ENCODE results near the gene ZNF48. TPM values are rescaled to one million over a fixed set of nuclear protein-coding genes. Genes with fewer than 3 reads are reported as not detected.

Gene ZNF48
- 6.0 and 6.3 TPM in 2 replicates for total RNA-seq (2014; rRNA removed; shearing (Covaris generic))

DNA sequence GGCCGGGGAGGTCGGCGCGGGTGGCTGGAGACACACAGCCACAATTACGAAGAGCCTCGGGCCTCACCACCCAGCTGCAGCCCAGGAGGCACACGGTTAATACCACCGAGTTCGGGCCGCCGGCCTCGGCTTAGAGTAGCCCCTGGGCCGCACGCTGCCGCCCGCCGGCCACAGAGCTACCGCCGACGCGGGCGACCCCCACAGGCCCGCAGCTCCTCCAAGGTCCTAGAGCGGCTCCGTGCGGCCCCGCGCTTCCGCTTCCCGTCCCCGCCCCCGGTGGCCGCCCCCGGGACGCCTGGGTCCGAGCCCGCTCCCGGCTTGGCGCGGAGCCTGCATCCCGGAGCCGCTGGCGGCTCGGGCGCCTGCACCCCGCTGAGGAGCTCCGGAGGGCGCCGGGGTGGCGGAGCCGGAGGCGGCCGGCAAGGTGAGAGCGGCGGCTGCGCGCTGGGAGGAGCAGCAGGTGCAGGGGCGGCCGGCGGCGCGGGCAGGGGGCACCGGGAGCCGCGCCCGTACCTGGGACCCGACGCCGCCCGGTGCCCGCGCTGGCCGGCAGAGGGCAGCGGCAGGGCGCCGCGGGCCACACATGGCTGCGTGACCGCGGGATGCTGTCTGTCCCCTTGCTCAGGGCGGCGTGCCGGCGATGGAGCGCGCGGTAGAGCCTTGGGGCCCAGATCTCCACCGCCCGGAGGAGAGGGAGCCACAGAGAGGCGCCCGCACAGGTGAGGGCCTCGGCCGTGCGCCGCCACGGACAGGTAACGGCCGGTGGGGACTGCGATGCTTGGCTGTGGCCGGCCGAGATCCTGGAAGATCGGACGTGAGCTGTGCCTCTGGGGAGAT lies at the start of gene ZNF48:
TSS of gene ZNF48 (plus strand) at position 266 of the 837 bp plus-strand sequence. CDS start at position 641, 375 bp downstream.
- peak; percentile 66 for DNase-seq (ENCODE audit: low read depth)

DNA sequence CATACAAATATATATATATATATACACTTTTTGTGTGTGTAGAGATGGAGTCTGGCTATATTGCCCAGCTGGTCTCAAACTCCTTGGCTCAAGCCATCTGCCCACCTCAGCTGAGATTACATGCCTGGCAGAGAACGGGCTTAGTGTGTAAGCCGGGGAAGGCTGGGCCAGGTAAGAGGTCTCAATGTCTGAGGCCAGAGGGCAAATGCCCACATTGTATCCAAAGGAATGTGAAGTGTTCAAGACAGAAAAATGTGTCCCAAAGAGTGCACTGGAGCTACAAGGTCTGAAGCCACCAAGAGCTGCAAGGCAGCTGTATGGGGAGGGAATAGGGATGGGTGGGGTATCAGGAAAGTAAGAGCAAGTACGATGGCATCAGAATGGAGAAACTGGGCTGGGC lies 48.9 kb upstream of the ZNF48 start:
- DNase-seq (ENCODE audit: low read depth) = no peak

DNA sequence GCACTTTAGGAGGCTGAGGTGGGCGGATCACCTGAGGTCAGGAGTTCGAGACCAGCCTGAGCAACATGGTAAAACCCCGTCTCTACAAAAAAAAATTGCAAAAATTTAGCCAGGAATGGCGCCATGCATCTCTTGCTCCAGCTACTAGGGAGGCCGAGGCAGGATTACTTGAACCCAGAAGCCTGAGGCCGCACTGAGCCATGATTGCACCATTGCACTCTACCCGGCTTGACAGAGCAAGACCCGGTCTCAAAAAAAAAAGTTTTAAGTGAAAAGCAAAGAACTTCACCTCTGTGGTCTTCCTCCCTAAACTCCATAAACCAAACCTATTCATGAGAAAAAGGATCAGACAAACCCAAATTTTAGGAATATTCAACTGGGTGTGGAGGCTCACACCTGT lies 47.1 kb upstream of the ZNF48 start:
- no peak for DNase-seq (ENCODE audit: low read depth)

DNA sequence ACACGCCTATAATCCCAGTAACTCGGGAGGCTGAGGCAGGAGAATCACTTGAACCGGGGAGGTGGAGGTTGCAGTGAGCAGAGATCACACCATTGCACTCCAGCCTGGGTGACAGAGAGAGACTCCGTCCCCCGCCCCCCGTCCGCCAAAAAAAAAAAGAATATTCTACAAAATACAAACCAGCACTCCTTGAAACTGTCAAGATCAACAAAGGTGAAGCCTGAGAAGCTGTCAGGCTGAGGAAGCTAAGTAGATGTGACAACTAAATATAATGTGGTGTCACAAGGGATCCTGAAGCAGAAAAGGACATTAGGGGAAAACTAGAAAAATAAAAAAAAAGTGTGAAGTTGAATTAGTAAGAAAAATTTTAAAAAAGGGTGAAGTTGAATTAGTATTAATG lies 46.3 kb upstream of the ZNF48 start:
- DNase-seq (ENCODE audit: low read depth) = no peak

DNA sequence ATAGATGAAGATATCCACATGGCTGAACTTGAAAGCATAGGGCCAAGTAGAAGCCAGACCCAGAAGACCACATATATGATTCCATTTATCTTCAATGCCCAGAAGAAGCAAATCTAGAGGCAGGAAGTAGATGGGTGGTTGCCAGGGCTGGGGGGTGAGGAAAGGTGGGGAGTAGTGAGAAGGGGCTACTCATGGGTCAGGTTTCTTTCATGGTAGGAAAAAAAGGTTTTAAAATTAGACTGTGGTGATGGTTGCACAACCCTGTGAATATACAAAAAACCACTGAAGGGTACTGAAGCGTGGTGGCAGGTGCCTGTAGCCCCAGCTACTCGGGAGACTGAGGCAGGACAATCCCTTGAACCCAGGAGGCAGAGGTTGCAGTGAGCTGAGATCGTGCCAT lies 45.5 kb upstream of the ZNF48 start:
- no peak for DNase-seq (ENCODE audit: low read depth)

DNA sequence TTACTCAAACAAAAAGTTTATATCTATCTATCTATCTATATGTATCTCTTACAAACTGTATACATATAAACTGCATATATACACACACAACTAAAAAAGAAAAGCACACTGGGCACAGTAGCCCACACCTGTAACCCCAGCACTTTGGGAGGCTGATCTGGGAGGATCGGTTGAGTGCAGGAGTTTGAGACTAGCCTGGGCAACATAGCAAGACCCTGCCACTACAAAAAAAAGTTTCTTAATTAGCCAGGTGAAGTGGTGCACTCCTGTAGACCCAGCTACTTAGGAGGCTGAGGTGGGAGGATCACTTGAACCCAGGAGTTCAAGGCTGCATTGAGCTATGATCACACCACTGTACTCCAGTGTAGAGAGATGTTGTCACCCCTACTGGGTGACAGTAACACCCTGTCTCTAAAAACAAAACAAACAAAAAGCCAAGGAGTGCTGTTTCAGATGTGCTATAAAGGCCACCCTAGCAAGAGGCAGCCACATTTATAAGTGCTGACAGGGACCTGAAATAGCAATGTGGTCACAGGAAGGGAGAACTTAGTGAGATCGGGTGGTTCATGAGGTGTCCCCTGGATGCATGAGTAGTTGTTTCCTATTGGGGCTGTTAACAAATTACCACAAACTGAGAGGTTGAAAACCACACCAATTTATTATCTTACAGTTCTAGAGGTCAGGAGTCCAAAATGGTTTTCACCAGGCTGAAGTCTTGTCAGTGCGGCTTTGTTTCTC lies 44.9 kb upstream of the ZNF48 start:
- DNase-seq (ENCODE audit: low read depth) = no peak

DNA sequence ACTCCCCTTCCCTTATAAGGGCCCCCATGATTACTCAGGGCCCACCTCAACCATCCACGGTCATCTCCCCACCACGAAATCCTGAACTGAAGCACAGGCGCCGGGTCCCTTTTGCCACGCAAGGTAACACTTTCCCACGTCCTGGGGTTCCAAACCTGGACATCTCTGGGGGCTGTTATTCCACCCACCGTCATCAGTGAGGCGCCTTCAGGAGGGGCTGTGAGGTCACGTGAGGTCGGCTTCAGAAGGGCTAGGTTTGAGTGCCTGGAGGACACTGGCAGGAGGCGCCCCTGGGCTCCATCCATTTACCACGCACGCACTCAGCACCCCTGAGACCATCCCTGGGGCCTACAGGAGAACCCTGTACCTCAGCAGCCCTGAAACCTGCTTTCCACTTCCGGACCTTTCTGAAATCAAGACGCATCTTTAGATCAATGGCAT lies 44.2 kb upstream of the ZNF48 start:
- no peak for DNase-seq (ENCODE audit: low read depth)

DNA sequence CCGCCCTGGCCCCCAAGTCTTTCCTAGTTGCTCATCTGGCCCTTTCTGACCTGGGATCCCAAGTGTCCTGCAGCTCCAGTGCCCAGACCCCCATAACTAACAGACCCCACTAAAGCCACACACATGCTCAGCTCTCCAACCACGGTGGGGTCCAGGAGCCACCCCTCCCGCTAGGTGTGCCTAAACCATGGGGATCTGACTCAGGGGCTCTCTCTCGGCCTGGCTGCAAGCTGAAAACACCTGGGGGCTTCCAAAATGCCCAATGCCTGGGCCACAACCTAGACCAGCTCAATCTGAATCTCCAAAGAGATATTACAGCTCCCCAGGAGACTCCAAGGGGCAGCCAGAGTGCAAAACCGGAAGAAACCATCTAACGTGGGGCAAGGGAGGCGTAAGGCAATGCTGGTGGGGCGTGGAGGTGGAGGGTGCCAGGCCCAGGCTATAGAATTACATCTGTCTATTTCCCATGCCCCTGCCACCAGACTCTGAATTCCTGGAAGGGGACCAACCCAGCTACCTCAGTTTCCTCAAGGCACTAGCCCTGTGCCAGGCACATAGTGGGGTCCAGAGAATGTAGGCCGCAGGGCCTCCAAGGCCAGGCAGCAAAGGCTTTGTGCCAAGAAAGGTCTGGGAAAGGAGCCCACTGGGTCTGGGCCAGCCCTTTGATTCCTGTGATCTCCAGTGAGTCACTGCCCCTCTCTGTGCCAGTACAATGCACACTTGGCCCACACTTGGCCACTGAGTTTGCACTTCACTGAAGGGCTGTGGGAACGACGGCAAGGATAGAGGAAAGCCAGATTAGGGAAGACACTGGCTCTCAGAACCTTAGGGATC lies 43.4 kb upstream of the ZNF48 start:
- DNase-seq (ENCODE audit: low read depth) = peak; percentile 84

DNA sequence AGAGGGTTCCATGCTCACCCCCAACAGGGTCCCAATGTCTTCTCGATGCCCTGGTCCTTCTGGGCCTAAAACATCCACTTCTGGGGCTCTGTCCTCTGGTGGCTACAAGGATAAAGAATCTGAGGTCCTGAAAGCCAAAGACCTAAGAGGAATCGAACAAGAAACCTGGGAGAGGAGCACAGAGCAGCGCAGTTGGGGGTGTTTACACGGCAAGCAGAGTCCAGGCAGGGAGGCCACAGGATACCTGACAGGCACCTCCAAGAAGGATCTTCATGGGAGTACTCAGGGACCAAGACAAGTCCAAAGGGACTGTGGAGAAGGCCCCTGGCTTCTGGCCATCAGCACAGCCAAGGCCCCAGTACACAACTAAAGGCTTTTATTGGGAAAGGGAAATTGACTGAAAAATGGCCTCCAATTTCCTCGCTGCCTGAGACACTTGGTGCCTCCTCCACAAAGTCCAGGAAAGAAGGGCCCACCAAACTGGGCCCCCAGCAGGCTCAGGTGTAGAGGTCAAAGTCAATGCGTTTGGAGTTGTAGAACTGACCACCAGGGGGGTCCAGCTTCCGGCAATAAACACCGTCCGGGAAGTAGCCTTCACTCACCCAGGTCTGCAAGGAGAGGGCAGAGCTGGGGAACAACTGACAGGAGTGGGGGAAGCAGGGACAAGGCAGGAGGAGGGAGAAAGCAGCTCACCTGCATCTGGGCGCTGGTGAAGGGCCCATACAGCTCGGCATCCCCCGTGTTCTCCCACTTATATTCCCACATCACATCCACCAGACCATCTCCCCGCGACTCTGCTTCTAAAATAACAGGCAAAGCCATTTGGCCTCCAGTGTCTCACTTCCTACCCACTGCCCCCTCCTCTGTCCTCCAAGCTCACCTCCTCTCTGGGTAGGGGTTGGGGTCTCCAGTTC lies 42.5 kb upstream of the ZNF48 start:
- no peak for DNase-seq (ENCODE audit: low read depth)

DNA sequence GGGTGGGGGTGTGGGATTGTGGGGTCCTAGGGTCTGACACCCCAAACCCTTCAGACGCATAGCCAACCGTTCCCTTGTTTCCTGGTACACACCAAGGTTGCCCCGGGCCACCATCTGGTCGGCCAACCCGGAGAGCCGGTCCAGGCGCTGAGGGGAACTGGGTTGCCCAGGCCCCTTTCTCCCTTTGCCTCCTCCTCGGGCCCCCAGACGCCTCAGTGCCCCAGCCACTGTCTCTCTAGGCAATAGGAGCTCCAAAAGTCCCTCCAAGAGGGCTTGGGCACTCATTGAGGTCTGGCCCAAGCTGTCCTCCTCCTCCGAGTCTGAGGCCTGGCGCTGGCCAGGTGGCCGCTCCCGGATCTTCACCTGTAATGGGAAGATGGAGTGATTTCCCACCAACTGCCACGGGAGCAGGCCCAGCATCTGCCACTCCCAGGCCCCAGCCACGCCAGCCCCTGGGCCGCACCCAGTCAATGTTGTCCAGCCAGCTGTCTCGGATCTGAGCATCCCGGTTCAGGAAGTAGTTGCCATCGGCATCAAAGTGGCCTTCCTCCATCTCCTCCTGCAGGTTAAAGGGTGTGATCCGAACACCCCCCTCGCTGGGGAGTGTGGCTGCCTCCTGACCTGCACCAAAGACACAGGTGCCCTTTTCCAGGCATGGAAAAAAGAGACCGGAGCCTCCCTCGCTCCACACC lies 41.6 kb upstream of the ZNF48 start:
- DNase-seq (ENCODE audit: low read depth) = no peak

DNA sequence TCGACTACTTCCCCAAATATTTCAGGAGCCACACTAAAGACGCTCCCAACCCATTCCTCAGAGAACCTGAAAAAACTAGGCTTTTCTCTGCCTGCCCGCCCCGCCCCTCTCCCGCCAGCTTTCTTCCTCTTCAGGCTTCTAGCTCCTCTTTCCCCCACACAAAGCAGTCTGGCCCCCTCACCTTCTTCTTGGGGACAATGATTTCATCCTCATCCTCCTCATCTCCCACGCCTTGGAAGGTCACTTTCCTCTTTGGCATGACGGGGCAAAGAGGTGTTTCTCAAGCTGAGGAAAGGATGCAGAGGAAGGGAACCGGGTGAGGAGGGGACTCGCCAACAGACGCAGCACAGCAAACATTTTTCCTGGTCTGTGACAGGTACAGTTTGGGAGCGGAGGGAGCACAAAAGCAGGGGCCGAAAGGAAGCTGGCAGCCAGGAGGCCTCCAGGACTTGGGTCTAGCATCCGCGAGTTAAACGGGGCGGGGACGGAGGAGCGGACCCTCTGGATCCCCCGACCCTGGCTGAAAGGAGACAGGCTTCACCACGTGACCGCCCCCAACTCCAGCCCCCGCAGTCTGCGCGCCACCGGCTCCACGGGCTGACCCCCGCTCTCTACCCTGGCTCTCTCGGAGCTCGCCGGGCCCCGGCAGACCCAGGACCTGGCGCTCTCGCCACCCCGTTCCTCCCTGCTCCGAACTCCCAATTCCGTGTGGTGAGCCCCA lies 40.6 kb upstream of the ZNF48 start:
- DNase-seq (ENCODE audit: low read depth) = no peak

DNA sequence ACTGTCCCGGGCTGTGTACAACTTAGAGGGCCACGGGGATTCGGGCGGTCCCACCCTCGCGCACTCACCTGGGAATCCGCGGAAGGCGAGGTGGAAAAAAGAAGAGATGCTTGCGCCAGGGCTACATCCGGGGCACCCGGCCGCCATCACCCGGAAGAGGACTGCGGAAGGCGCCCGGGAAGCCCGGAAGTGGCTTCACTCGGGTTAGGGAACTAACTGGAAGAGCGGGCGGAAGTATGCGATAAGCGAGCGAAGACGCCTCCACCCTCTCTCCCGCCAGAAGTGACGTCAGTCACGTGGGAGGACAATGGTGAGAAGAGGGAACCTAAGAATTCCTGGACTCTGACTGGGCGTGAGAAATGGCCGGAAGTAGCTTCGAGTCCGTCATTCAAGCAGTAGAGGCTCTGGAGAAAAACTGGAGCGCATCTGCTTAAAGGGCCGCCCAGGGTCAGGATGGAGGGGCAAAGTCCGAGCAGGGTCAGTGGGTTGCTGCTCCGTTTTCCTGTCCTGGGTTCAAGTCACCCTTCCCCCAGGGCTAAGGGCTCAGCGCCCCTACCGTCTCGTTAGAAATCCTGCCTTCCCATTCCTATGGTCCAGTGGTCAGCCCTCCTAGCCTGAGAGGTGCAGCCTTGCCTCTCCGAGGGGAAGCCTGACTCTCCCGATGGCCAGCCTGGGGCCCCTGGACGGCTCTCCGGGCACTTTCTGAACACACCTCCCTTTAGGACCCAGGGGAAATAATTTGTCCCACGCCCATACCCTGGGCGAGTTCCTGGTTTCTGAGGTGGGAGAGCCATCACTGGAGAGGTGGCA lies 39.9 kb upstream of the ZNF48 start, which contains the start of gene CD2BP2:
TSS of gene CD2BP2 (minus strand) at position 165 of the 810 bp plus-strand sequence. CDS start 627 bp downstream, outside the sequence.
- peak; percentile 99 for DNase-seq (ENCODE audit: low read depth)

DNA sequence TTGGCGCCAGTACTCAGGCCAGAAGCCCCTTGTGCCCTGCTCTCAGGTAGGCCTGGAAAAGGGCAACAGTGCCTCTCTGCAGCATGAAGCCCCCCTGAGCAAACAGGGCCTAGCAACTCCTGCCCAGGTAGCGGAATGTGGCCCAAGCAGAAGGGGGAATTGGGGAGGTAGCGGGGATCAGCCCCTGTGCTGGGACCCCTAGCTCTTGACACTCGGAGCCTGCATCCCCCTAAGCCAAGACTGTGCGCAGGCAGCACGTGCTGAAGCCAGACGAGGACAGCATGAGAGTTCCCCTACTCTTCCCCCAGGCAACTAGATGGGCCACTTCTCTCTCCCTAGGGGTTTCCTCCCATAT lies 39.3 kb upstream of the ZNF48 start:
- DNase-seq (ENCODE audit: low read depth) = no peak

DNA sequence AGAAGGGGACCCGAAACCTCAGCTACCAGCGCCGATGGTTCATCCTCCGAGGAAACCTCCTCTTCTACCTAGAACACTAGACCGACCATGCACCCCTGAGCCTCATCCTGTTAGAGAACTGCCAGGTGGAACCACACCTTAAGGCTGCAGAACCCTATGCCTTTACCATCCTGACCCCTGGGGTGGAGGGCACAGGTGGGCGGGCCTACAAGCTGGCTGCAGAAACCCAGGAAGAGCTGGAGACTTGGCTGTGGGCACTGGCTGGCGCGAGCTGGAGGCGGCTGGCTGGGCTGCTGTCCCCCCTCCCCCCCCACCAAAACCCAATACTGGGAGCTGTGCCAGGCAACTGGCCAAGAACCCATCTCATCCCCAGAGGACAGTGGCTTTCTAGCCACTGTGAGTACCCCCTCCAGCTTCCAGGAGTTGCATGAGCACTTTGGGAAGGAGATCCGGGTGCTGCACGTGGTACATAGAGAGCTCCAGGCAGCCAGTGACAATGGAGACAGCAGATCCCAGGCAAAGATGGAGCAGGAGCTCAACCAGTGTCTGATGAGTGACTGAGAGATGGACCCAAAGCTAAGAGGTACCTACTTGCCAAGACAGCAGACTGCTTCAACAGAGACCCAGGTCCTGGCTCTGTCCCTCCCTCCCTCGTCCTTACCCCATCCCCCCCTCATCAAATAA lies 38.7 kb upstream of the ZNF48 start:
- DNase-seq (ENCODE audit: low read depth) = no peak

DNA sequence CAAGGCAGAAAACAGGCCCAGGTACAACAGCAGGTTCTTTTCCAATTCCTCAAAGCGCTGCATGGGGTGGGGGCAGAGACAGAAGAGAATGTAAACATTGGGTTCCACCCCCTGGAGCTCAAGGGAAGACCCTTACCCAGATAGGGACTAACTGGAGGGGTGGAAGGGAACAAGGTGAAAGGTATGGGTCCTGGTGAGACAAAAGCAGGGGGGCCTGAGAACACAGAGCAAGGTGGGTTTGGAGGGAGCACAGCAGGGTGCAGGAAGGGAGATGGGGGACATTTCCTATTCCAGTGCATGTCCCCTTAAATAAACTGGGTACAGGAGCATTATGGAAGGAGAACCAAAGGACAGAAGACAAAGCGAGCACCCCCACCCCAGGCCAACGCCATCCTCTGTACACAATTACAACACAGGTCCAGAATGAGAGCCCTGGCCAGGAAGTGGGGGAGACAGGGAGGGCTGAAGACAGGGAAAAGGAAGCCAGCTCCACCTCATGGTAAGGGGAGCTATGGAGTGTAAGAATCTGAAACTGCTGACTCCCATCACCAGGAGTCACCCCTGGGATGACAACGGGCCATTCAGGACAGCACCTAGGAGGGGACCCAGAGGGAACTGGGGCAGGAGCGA lies 38.0 kb upstream of the ZNF48 start:
- DNase-seq (ENCODE audit: low read depth) = no peak

DNA sequence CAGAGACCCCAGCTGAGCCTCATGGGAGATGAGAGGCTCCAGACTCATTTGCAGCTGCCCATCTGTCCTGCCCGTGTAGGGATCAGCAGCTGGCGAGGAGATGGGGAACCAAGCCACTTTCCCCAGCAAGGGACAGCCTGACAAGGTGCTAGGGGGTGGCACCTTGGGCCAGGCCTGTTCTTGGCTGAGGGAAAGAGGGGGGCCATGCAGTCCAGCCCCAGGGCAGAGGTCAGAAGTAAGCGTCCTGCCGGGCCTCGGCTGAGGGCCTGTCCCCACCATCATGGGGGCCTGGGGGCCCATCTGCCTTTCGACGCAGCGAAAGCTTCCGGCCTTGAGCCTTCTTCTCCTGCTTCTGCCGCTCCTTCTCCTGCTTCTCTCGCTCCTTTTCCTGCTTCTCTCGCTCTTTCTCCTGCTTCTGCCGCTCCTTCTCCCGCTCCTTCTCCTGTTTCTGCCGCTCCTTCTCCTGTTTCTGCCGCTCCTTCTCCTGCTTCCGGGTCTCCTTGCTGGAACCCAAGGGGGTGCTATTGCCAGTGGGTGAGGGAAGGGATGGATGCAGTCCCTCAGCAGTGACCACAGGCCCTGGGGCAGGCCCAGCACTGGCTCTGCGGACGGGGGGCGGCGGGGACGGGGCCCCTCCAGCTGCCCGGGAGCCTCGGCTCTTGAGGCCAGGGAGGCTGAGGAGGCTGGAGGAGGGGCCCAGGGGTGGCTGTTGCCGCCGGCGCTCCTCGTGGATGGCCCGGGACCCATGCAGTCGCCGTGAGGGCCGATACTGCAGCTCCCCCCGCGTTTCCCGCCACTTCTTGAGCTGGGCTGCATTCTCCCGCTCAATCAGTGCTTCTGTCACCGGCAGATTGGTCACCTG lies 37.3 kb upstream of the ZNF48 start:
- no peak for DNase-seq (ENCODE audit: low read depth)

DNA sequence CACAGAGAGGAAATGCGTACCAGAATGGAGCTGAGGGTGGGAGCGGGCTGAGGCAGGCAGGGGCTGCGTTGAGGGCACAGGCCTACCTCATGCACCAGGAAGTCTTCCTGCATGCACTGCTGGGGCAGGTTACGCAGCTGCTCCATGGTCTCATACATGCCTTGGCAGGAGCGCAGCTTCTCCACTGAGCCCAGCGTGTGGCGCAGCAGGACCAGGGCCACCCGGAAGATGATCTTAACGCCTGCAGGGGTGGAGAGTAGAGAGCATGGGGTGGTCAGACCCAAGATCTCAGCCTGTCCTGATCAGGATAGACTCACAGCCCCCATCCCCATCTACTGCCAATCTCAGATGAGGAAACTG lies 36.7 kb upstream of the ZNF48 start:
- no peak for DNase-seq (ENCODE audit: low read depth)

All from Daoy (cell line).